ENCODE results near the gene LKAAEAR1.
"Not testable (repeated sequence)": the region's sequence is repeated elsewhere in the genome, so short reads cannot be mapped to it uniquely, and the experiment has no call there.

The LKAAEAR1 gene, protein sequence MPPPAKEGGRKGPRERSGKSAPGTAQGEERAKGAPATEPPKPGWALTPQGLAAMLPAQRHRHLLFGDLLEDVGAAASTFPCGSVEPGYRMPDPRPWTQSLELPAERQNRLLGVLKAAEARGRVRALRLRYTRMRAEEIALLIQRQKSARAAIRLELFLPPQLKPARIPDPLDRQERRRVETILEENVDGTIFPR

DNA sequence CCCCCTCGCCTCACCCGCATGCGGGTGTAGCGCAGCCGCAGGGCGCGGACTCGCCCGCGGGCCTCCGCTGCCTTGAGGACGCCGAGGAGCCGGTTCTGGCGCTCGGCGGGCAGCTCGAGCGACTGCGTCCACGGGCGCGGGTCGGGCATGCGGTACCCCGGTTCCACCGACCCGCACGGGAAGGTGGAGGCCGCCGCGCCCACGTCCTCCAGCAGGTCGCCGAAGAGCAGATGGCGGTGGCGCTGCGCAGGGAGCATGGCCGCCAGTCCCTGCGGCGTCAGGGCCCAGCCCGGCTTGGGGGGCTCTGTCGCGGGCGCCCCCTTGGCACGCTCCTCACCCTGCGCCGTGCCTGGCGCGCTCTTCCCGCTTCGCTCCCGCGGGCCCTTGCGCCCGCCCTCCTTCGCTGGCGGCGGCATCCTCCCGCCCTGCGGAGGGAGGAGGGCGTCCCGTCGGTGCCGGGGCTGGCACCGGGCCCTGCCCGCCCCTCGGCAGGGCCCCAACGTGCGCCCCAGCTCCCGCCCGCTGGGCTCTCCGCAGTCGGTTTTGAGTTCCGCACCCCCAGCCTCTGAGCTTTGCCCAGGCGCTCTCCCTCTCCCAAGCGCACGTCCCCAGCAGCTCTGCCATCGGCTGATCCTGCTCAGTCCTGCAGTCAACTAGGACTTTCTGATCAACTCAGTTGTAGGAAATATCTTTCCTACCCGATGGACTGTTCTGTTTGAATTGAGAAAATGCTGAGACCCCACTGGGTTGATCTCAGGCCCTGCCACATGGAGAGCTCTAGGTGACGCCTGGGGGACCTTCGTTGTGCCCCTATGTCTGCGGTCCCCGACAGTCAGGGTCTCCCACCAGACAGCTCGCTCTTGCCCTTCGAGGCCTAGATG lies at the start of gene LKAAEAR1:
TSS of gene LKAAEAR1 (minus strand) at position 595 of the 881 bp plus-strand sequence. CDS start at position 416, 179 bp downstream.
- DNase-seq = peak; percentile 46

DNA sequence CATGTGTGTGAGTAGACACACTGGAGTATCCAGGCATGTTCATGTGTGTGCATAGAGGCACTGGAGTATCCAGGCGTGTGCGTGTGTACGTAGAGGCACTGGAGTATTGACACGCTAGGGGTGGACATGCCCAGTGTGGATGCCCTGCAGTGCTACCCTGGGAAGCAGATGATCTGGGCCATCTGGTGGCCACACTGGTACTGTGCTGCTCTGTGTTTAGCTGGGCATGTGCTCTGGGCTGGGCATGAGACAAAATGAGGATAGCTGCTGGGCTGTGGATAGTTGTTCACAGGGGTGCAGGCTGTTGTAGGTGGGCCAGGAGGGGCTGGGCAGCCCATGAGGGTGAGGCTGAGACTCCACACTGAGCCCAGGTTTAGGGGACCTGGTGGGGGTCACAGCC lies 47.2 kb upstream of the LKAAEAR1 start:
- DNase-seq = no peak

DNA sequence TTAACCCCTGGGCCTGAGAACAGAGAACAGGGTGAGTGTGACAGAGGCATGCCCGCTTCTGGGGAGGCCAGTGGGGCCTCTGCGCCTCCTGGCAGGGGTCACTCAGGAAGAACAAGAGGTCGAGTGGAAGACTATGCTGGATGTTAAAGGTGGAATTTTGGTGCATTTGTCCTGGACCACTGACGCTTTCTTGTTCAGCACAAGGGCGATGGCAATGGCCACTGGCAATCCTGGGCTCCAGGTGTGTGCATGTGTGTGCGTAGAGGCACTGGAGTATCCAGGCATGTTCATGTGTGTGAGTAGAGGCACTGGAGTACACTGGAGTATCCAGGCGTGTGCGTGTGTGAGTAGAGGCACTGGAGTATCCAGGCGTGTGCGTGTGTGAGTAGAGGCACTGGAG lies 46.7 kb upstream of the LKAAEAR1 start:
- no peak for DNase-seq

DNA sequence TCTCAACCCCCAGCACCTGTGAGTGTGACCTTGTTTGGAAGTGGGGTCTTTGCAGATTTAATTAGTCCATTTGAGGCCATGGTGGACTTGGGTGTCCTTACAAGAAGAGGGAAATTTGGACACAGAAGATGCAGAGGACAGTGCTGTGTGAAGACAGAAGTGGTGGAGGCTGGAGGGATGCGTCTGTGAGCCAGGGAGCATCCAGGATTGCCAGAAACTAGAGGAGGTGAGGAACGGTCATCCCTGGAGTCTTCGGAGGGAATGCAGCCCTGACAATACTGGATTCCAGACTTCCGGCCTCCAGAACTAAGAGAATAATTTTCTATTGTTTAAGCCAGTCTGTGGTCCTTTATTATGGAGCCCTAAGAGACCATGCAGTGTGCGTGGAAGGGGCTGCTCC lies 46.1 kb upstream of the LKAAEAR1 start:
- no peak for DNase-seq

DNA sequence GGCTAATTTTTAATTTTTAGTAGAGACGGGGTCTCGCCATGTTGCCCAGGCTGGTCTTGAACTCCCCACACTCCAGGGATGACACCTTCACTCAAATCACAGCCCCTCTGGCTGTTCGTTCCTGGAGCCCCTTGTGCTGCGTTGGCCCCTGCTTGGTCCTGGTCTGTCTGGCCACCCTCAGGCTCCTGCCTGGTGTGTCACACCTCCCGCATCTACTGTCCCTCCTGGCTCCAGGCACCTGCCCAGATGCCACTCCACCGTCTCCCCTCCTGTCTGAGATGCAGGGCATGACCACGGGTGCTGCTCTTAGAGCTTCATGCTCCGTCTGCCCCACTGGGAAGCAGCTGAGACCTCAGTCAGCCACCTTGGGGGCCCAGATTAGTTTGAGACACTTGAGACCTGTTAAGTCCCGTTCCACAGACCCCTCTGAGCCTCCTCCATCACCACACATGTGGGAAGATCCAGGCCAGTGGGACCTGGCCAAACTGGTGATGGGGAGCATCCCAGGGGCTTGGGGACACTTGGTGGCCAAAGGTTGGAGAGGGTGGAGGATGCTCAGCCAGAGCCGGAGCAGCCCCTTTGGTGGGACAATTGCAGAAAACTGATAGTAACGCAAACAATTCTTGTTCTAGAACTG lies 45.1 kb upstream of the LKAAEAR1 start:
- DNase-seq = no peak

DNA sequence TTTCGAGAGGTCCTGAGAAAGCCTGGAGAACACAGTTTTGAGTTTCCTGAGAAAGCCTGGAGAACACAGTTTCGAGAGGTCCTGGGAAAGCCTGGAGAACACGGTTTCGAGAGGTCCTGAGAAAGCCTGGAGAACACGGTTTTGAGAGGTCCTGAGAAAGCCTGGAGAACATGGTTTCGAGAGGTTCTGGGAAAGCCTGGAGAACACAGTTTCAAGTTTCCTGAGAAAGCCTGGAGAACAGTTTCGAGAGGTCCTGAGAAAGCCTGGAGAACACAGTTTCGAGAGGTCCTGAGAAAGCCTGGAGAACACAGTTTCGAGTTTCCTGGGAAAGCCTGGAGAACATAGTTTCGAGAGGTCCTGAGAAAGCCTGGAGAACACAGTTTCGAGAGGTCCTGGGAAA lies 39.3 kb upstream of the LKAAEAR1 start:
- not testable (repeated sequence) for DNase-seq

DNA sequence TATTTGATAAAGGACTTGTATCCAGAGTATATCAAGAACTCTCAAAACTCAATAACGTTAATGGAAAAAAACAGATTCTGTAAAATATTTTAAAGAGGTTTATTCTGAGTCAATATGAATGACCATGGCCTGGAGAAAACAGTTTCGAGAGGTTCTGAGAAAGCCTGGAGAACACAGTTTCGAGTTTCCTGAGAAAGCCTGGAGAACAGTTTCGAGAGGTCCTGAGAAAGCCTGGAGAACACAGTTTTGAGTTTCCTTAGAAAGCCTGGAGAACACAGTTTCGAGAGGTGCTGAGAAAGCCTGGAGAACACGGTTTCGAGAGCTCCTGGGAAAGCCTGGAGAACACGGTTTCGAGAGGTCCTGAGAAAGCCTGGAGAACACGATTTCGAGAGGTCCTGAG lies 38.7 kb upstream of the LKAAEAR1 start:
- not testable (repeated sequence) for DNase-seq

DNA sequence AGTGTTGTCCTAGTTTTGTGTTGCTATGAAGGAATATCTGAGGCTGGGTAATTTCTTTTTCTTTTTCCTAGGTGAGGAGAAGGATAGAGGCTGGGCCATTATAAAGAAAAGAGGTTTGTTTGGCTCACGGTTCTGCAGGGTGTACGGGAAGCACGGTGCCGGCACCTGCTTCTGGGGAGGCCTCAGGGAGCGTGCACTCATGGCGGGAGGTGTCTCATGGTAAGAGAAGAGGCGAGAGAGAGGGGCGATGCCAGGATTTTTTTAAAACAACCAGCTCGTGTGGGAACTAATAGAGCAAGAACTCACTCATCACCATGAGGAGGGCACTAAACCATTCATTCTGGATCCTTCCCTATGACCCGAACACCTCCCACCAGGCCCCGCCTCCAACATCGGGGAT lies 37.4 kb upstream of the LKAAEAR1 start:
- no peak for DNase-seq

DNA sequence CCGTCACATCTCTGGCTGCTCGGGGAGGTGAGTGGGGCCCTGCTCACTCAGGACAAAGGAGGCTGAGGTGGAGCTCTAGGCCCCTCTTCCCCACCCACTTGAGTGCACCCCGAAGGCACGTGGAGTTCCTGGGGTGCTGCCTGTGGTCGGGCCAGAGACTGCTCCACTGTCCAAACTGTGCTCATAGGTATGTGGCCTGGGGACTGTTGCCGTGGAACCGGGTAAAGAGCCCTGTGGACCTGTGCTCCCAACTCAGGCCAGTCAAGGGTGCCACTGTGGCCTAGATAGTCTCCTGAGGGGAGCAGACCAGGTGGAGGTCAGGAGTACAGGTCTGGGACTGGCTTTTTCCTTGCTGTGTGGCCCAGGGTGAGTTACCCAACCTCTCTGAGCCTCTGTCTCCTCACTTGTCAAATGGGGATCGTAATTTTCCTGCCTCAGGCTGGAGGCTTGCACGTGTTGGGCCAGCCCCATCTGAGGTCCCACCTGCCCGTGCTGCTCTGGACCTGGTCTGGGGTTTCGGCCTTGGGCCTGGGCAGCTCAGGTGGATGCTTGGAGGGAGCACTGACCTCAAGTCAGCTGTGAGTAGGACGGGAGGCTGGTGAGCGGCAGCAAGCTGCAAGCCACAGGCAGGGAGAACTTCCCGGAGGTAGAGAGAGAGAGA lies 35.6 kb upstream of the LKAAEAR1 start:
- no peak for DNase-seq

DNA sequence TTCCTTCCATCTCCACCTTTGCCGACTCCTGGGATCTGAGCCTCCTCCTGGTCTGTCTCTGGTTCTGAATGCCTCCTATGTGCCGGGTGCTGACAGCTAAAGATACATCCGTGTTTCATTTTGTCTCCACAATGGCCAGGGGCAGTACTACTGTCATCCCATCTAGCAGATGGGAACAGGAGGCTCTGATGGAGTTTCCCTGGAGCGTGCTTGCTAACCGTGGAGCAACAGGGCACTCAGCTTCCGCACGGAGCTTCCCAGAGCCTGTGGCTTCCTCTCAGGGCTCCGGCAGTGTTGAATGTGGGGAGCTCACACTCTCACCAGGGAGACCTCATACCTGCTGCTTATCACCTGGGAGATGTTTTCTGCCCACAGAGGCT lies 35.1 kb upstream of the LKAAEAR1 start:
- no peak for DNase-seq

DNA sequence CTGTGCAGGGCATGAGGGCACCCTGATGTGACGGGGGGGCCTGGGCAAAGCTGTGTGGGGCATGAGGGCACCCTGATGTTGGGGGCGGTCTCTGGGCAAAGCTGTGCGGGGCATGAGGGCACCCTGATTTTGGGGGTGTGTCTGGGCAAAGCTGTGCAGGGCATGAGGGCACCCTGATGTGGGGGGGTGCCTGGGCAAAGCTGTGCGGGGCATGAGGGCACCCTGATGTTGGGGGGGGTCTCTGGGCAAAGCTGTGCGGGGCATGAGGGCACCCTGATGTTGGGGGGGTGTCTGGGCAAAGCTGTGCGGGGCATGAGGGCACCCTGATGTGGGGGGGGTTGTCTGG lies 33.2 kb upstream of the LKAAEAR1 start:
- not testable (repeated sequence) for DNase-seq

DNA sequence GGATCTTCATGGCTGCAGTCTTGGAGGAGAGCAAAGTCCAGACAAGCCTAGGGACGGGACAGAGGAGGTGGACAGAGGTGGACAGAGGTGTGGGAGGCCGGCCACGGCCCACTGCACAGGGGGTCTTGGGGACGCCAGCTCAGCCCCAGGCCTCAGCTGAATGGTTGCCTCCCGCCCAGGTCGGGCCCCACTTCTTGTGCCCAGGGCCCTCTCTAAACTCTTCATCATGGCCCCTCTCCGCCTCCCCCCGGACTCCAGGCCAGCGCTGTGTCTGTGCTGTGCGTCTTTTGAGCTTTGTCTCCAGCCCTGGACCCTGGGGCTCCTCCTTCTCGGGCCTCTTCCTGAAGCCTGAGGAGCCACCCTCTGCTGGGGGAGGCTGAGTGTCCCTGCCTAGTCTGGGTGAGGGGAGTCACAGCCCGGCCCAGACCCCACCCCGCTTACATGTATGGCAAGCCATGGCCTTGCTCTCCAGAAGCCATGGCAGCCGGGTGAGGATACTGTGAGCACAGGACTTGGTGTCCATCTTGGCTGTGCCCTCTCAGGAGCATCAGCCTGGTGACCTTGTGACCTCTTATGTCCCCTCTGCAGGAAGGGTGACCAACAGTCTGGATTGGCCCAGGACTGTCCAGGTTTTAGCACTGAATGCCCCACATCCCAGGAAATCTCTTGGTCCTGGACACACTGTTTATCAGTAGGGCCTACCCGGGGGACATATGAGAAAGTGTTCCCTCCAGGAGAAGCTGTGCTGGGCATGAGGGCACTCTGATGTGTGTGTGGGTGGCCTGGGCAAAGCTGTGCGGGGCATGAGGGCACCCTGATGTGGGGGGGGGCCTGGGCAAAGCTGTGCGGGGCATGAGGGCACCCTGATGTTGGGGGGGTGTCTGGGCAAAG lies 32.6 kb upstream of the LKAAEAR1 start:
- no peak for DNase-seq

DNA sequence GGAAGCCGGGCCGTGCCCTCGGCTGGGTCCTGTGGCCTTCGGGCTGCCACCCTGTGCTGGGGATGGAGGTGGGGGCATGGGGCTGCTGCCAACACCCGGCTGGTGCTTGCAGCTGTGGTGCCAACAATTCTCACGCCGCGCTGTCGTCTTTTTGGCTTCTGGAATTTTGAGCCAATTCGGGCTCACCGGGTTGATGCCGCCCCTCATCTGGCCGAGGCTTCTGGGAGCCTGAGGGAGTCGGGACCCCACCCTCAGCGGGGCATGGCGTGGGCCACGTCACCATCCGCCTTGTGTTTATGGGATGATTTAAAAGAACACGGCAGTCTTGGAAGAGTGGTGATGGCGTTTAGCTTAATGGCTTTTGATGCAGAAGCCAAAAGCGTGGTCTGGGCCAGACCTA lies 31.8 kb upstream of the LKAAEAR1 start:
- no peak for DNase-seq

DNA sequence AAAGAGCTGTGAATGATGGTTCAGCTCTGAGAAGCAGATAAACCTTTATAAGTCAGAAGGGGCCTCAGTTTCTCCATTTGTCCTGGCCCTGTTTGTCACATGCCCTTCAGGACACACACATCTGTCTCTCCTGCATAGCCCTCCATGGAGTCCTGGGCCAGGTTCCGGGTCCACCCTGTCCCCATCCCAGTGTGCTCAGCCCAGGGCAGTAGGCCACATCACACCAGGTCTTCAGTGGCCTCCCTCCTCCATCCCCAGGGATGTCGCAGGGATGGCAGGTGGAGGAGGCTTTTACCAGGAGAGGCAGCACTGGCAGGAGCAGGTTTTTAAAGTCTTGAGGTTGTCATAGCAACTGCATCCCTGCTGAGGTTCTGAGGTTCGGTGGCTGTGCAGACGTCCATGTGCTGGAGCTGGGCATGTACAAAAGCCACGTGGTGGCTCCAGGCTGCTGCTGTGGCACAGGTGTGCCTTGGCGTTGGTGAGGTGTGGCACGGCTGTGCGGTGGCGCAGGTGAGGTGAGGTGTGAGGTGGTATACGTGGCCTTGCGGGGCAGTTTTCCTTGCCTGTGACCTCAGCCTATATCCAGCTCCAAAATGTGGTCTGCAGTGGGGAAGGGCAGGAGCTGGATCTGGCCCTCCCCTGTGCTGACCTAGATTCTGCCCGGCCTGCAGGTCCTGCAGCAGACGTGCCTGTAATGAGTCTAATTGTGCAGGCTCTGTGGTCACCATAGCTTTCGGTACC lies 31.1 kb upstream of the LKAAEAR1 start:
- DNase-seq = peak; percentile 42

DNA sequence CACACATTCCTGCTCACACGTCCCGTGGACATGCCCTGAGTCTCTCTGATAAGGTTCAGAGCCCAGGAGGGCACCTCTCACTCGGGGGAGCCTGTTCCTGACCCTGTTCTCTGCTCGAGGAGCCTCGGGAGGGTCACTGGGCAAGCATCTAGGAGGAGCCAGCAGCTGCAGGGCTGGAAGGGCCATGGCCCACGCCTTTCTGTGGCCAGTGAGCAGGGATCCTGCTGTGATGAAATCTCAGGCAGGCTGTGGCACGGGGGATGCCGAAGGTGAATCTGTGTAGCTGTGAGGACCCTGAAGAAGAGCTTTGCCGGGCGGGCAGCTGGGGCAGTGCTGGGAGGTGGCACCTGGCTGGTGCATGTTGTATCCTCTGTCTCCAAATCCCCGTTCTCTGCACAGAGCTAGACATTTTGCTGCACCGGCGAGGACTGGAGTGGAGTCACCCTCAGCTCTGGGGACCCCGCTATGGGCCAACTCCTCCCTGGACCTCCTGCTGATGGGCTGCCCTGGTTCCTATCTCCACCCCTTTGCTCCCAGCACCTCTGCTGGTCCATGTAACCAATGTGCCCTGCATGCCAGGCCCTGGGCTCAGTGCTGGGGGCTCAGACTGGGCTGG lies 30.3 kb upstream of the LKAAEAR1 start:
- no peak for DNase-seq

DNA sequence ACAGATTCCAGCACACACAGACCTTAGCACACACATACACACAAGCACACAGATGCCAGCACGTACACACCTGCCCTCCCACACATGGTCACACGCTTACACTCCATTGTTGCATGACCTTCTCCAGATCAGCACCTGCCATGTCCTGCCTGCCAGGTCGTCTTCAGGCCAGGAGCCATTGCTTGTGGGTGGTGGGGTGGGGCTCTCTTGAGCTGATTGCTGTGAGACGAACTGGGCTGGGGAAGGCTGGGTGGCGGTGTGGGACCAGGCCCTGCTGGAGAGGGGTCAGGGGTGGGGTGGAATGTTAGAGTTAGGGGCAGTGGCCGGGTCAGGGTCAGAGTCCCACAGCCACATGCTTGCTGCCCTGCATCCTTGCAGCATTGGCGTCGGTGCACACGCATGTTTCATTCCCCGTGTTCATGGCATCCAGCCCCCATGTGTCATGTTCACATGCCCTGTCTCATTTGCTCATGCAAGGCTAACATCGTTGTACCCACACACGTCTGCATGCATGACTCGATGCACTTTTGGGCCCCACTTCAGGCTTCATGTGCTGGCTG lies 29.7 kb upstream of the LKAAEAR1 start:
- no peak for DNase-seq

DNA sequence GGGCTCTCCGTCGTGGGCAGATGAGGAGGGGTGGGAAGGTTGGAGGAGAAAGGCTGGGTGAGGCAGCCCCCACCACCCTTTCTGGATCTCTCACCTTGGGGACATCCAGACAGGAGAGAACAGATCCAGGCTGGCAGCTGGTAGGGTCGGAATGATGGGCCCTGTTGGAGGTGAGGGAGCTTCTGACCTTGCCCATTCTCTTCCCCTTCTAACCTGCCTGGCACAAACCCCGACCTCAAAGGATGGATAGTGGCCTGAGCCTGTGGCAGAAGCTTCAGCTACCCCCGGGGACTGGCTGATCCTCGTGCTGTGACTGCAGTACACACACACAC lies 29.2 kb upstream of the LKAAEAR1 start:
- DNase-seq = no peak

DNA sequence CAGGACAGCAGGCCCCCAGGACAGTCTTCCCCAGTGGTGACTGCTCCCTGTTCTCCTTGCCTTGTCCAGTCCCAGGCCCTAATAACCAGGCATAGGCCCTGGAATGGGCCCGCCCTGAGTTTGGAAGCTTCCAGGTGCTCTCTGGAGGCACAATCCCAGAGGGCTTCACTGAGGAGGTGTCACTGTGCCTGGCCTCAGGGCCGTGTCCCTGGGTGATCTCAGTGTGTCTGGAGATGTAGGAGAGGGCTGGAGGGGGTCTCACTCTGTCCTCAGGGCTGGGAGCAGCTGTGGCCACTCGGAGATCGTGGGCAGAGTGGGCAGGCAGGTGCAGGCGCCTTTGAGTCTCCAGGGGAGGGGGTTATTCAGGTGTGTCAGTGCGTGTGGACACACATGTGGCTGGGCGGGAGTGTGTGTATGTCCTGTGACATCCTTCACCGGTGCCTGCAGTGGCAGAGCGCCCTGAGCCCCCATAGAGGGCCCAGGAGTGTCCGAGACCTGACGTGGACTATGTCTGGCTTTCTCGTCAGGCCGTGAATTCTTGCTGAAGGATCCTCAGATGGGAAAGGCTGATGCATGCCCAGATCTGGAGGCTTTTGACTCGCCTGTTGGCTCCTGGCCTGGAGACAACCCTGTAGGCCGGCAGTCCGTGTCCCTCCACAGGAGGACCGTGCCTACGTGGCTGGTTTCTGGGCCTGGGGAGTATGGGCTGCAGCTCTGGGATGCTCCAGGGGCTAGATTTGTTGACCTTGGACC lies 28.7 kb upstream of the LKAAEAR1 start:
- no peak for DNase-seq

DNA sequence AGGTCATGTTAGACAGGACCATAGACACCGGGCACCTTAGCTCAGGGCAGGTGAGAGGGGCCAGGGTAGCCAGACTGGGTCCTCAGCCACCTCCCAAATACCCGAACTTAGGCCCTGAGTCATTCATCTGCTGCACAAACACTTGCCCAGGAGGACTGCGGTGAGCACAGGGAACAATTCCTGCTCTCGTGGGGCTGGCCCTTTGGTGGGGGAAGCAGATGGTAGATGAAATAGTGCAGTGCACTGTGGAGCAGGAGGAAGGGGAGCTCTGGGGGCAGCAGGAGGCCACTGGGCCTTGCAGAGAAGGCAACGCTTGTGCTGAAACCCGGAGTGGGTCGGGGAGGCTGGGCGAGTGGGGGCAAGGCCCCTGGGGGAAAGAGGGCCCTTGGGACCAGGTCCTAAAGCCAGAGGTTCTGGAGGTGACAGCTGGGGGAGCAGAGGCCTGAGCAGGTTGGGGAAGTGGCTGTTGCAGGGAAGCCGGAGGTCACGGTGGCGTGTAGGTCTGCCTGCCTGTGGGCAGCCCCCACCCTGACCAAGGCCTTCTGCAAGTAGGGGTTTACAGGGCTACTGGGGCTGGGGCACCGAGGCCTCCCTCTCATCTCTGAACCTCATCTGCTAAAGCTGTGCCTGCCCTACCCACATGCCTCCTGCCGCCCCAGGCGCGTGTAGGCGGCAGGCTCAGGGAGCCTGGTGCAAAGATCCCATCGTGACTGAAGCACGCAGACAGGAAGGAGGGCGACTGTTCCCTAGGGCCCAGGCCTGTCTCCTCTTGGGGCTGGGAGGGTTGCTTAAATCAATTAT lies 27.8 kb upstream of the LKAAEAR1 start:
- DNase-seq = no peak
